ENCODE data around the gene CECR2. TPM values are rescaled to one million over a fixed set of nuclear protein-coding genes. Genes with fewer than 3 reads are reported as not detected.

The CECR2 gene
- total and polyA plus RNA-seq, 7 donors = 1.7 to 24.1 (median 19.6) TPM

DNA sequence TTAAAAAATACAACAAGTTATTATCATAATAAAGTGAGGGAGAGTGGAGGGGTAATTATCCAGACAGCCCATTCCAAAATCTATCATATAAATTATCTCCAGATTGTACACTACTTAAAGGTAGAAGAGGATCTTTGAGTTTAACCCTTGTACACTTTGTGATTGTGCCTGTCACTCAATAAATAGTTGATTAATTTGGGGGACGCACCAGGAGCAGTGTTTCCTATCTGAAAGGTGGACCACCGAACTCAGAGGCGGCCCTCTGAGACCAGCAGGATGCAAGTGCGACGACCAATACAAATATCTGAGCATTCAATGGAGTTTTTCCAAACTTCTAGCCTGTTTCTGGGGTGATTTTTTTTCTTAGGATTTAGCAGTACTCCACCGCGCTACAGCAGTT, 1.1 kb upstream of the CECR2 start:
- ATAC-seq = no peak

DNA sequence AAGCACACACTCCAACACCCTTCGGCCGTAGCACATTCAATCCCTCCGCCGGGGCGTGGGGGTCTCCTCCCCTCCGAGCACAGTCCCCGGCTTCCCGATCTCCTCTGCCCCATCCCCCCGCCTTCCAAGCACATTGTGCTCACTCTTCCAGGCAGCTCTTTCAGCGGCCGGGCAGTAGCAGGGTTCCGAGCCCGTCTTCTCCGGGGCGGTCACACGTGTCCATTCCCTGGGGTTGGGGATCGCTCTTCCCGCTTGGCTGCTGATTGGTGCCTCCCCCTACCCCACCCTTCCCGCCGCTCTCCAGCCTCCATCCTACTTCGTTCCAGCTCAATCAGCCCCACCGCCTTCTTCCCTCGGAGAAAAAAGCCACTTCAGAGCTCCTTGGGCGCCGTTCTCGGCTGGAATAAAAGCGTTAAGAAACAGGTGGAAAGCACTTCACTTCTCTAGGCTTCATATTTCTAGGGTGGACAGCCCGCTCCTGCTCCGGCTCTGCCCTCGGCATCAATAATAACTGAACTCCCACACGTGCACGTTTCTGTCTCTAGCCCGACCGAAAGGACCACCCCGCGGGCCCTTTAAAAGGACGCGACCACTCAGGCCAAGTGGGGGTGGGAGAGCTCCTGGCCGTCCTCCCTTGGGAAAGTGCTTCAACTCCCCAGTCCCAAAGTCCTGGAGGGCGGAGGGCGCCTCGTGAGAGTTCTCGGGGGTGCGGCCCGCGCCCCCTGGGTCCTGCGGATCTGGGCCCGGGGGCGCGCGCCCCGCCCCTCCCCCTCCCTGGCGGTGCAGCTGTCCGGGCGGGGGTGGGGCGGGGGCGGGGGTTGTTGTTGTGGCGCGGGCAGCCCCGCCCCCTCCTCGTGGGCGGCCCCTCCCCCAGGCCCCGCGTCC, 464 bp upstream of the CECR2 start:
- Histone ChIP-seq H3K27ac (peak overlapping the region; percentile 99), H3K4me3 (peak overlapping the region; percentile 92), H3K36me3 (ENCODE audit: insufficient read depth in 1 of 2, low read depth in 1 of 2) (no peaks in the 10 kb centered on the region), H3K9me3 (no peaks in the 10 kb centered on the region), H3K27me3 (ENCODE audit: insufficient read depth in 3 of 3, low read length in 2 of 3) (no peaks in the 10 kb centered on the region), H3K4me1 (peaks cover 36% of the 10 kb centered on the region)
- TF ChIP-seq, protein P1, sequence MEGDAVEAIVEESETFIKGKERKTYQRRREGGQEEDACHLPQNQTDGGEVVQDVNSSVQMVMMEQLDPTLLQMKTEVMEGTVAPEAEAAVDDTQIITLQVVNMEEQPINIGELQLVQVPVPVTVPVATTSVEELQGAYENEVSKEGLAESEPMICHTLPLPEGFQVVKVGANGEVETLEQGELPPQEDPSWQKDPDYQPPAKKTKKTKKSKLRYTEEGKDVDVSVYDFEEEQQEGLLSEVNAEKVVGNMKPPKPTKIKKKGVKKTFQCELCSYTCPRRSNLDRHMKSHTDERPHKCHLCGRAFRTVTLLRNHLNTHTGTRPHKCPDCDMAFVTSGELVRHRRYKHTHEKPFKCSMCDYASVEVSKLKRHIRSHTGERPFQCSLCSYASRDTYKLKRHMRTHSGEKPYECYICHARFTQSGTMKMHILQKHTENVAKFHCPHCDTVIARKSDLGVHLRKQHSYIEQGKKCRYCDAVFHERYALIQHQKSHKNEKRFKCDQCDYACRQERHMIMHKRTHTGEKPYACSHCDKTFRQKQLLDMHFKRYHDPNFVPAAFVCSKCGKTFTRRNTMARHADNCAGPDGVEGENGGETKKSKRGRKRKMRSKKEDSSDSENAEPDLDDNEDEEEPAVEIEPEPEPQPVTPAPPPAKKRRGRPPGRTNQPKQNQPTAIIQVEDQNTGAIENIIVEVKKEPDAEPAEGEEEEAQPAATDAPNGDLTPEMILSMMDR (IDR thresholded peaks at IDR 0.05) = no peak
- WGBS, 3 donors = 0 to 1% (median 1%) methylated on average over 44 to 64 of the region's 64 CpGs
- DNase-seq (peak; percentile 62 to 83), ATAC-seq (peak; percentile 73 to 78 (median 76))
- intact Hi-C loops (cut with DNase I) = loop anchor here (1.0 to 5.0 kb wide), 3 partner anchors 124 to 197 kb away; no protein-coding TSS in a partner anchor

More for the DNA sequence above, 1.1 kb upstream of the CECR2 start:
- H3K9me3 ChIP-seq = no peaks in the 10 kb centered on the region
- intact Hi-C loops (cut with DNase I) = loop anchor here (1.0 to 5.0 kb wide), 3 partner anchors 124 to 197 kb away; no protein-coding TSS in a partner anchor
- TF ChIP-seq, protein P1 (IDR thresholded peaks at IDR 0.05) = no peak
- H3K36me3 ChIP-seq (ENCODE audit: insufficient read depth in 1 of 2, low read depth in 1 of 2) = no peaks in the 10 kb centered on the region
- DNase-seq = no peak
- 1 to 4% (median 3%) methylated on average over 7 of the region's 7 CpGs for WGBS, 3 donors
- peaks cover 30% of the 10 kb centered on the region for H3K4me1 ChIP-seq
- H3K27me3 ChIP-seq (ENCODE audit: insufficient read depth in 3 of 3, low read length in 2 of 3) = no peaks in the 10 kb centered on the region
- peak overlapping the region; percentile 92 for H3K4me3 ChIP-seq
- H3K27ac ChIP-seq = peak overlapping the region; percentile 99

DNA sequence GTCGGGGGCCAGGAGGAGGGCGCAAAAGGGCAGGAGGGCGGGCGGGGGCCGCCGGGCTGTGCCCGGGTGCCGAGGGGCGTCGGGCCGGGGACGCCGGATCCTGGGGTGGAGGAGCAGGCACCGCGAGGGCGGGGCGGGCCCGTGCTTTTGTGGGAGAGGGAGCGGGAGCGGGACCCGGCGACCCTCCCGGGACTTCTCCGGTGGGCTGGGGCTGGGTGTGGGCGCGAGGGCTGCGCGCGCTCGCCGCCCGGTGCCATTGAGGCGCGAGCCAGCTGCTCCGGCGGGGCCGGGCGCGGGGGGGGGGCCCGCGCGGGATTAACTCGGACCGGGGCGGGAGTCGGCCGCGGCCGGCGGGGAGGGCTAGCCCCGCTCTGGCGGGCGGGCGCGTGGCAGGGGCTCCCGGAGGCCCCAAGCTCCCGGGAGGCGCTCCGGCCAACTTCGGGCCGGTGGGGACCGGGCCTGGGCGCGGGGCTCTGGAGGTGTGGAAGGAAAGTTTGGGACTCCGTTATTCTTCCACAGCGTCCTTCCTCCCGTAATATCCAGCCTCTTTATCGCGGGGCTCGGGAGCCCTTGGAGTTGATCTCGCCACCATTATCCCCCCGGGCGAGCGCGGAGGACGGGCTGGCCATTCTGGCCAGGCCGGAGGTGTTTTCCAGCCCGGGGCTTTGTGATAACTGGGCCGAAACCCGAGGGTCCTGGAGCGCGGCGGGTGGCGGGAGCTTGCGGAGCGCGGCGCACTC, 936 bp downstream of the CECR2 start:
- Histone ChIP-seq H3K4me3 (peak overlapping the region; percentile 92), H3K4me1 (peaks cover 47% of the 10 kb centered on the region), H3K9me3 (no peaks in the 10 kb centered on the region), H3K27me3 (ENCODE audit: insufficient read depth in 3 of 3, low read length in 2 of 3) (no peaks in the 10 kb centered on the region), H3K27ac (peak overlapping the region; percentile 99), H3K36me3 (ENCODE audit: insufficient read depth in 1 of 2, low read depth in 1 of 2) (no peaks in the 10 kb centered on the region)
- peak; percentile 38 to 70 for DNase-seq
- intact Hi-C loops (cut with DNase I) = loop anchor here (2.0 to 5.0 kb wide), 5 partner anchors 42 to 107 kb away; no protein-coding TSS in a partner anchor
- ATAC-seq = peak; percentile 32 to 57 (median 48)
- whole genome bisulfite sequencing, 3 donors = 0 to 1% (median 1%) methylated on average over 39 to 88 of the region's 88 CpGs
- TF ChIP-seq, protein P1 (IDR thresholded peaks at IDR 0.05) = no peak

DNA sequence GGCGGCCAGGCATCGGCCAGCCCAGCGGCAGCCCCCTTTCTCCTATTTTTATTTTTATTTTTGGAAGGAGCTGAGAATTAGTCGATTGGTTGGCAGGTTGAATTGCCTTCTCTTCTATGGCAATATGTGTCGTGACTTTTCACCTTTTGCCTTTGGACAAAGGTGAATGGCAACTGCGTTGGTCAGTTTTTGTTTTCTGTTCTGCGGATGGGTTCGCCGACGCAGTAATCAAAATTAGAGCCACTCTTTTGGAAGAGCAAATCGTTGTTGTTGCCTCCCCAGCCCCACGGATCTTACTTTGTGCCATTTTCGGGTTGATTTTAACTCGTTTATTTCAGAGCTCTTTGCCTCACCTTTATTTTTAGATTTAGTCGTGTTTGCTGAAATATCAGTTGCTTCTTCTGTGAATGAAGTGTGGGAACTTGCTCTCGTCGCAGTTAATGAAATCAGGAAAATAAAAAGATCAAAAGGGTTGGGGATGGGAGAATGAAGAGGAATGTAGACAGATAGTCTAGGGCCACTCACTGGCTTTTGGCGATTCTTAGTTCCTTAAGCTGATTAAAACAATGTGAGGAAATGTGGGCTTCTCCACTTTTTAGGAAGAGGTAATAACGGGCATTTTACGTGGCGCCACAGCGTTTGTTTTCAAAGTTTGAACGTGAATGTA, 1.6 kb downstream of the CECR2 start:
- Histone ChIP-seq H3K9me3 (no peaks in the 10 kb centered on the region), H3K27ac (peak overlapping the region; percentile 99), H3K4me1 (peaks cover 54% of the 10 kb centered on the region), H3K36me3 (ENCODE audit: insufficient read depth in 1 of 2, low read depth in 1 of 2) (no peaks in the 10 kb centered on the region), H3K4me3 (peak overlapping the region; percentile 92), H3K27me3 (ENCODE audit: insufficient read depth in 3 of 3, low read length in 2 of 3) (no peaks in the 10 kb centered on the region)
- no peak for ATAC-seq
- DNase-seq = no peak
- intact Hi-C loops (cut with DNase I) = loop anchor here (2.0 to 5.0 kb wide), 5 partner anchors 41 to 106 kb away; no protein-coding TSS in a partner anchor
- TF ChIP-seq, protein P1 (IDR thresholded peaks at IDR 0.05) = no peak
- WGBS, 3 donors = 3 to 6% (median 3%) methylated on average over 23 of the region's 23 CpGs
